ENCODE data around the gene NEIL1.
A peak's percentile ranks its signal among the peaks of the same experiment; 100 is the strongest.
"Not testable (repeated sequence)": the region's sequence is repeated elsewhere in the genome, so short reads cannot be mapped to it uniquely, and the experiment has no call there.

Gene NEIL1

GRCh38 chr15:75346796-75347221 lies at the start of gene NEIL1:
TSS of gene NEIL1 (plus strand) at chr15:75347039. CDS start at chr15:75348906, 1,867 bp downstream.
- no peak for DNase-seq

GRCh38 chr15:75298541-75299310 lies 48.1 kb upstream of the NEIL1 start:
- not testable (repeated sequence) for DNase-seq

GRCh38 chr15:75299311-75299688 lies 47.5 kb upstream of the NEIL1 start:
- DNase-seq, result peak; percentile 62

- not testable (repeated sequence) for DNase-seq
These were observed 46.8 kb upstream of the NEIL1 start for GRCh38 chr15:75300026-75300425.

GRCh38 chr15:75302318-75302717 lies 44.5 kb upstream of the NEIL1 start:
- DNase-seq, result no peak

- DNase-seq, result not testable (repeated sequence)
These were observed 44.1 kb upstream of the NEIL1 start for GRCh38 chr15:75302753-75303152.

- no peak for DNase-seq
These were observed 40.7 kb upstream of the NEIL1 start for GRCh38 chr15:75306188-75306587.

GRCh38 chr15:75307778-75308390 lies 39.0 kb upstream of the NEIL1 start:
- DNase-seq, result no peak

- DNase-seq, result no peak
These were observed 37.1 kb upstream of the NEIL1 start for GRCh38 chr15:75309711-75310110.

GRCh38 chr15:75312548-75312947 lies 34.3 kb upstream of the NEIL1 start:
- DNase-seq, result not testable (repeated sequence)

GRCh38 chr15:75313116-75313845 lies 33.6 kb upstream of the NEIL1 start:
- DNase-seq, result no peak

- no peak for DNase-seq
These were observed 32.1 kb upstream of the NEIL1 start for GRCh38 chr15:75314552-75315290.

- not testable (repeated sequence) for DNase-seq
These were observed 27.5 kb upstream of the NEIL1 start for GRCh38 chr15:75319231-75319897.

GRCh38 chr15:75321711-75322110 lies 25.1 kb upstream of the NEIL1 start:
- DNase-seq, result no peak

GRCh38 chr15:75325922-75326321 lies 20.9 kb upstream of the NEIL1 start:
- DNase-seq, result no peak

- no peak for DNase-seq
These were observed 19.8 kb upstream of the NEIL1 start for GRCh38 chr15:75327005-75327404.

- DNase-seq, result no peak
These were observed 19.3 kb upstream of the NEIL1 start for GRCh38 chr15:75327491-75327890.

- no peak for DNase-seq
These were observed 18.1 kb upstream of the NEIL1 start for GRCh38 chr15:75328493-75329314.

GRCh38 chr15:75329571-75329970 lies 17.3 kb upstream of the NEIL1 start:
- DNase-seq, result no peak

GRCh38 chr15:75332093-75332492 lies 14.7 kb upstream of the NEIL1 start:
- not testable (repeated sequence) for DNase-seq

GRCh38 chr15:75333654-75334419 lies 13.0 kb upstream of the NEIL1 start:
- not testable (repeated sequence) for DNase-seq
